K562 (cell line): ENCODE data around the gene KBTBD13. TPM values are rescaled to one million over a fixed set of nuclear protein-coding genes. Genes with fewer than 3 reads are reported as not detected.

ENCODE experiments used
- EZH2 ChIP-seq: IDR thresholded peaks from 2 replicates; pipeline ENCODE4 v1.6.1; 2012; ENCODE audit warnings: low read depth, mild to moderate bottlenecking, inconsistent platforms, low read length, borderline replicate concordance
- FOXP1 ChIP-seq: sonication (generic); formaldehyde crosslinking; IDR thresholded peaks from 2 replicates; pipeline ENCODE4 v1.8.0; 2022; ENCODE audit warnings: mild to moderate bottlenecking, missing genetic modification reagents
- MEF2A ChIP-seq: IDR thresholded peaks from 2 replicates; pipeline ENCODE4 v1.6.1; 2011; ENCODE audit warnings: low read depth, mild to moderate bottlenecking, low read length, moderate library complexity; ENCODE audit not compliant: control insufficient read depth
- NEUROD1 ChIP-seq: fragments of 150-350 bp; IDR thresholded peaks from 2 replicates; pipeline ENCODE4 v1.6.1; 2014; ENCODE audit warnings: borderline replicate concordance, low read length, low read depth; ENCODE audit not compliant: partially characterized antibody
- NR2C1 ChIP-seq, 2 experiments: fragments of 450-650 bp; IDR thresholded peaks; 2 replicates each; pipeline ENCODE4 v1.6.1; 2017; ENCODE audit warnings: mild to moderate bottlenecking in 2 of 2, antibody characterized with exemption in 1 of 2, inconsistent platforms in 1 of 2, missing compliant biosample characterization in 1 of 2, missing genetic modification characterization in 1 of 2
- POLR2H ChIP-seq: IDR thresholded peaks from 2 replicates; pipeline ENCODE4 v1.6.1; 2016; ENCODE audit warnings: missing genetic modification characterization, low read depth, mild to moderate bottlenecking, control low read depth, missing compliant biosample characterization, moderate library complexity
- RBFOX2 ChIP-seq: fragments of 200-400 bp; formaldehyde crosslinking; IDR thresholded peaks from 2 replicates; pipeline ENCODE4 v1.6.1; 2017; ENCODE audit warnings: low read depth, mild to moderate bottlenecking, low read length, moderate library complexity
- RBM15 ChIP-seq: fragments of 200-400 bp; formaldehyde crosslinking; IDR thresholded peaks from 2 replicates; pipeline ENCODE4 v1.6.1; 2018; ENCODE audit warnings: mild to moderate bottlenecking, low read length, moderate library complexity; ENCODE audit not compliant: insufficient read depth
- RFX1 ChIP-seq: fragments of 450-650 bp; IDR thresholded peaks from 2 replicates; pipeline ENCODE4 v1.6.1; 2016; ENCODE audit warnings: mild to moderate bottlenecking, moderate library complexity
- SMAD1 ChIP-seq: fragments of 150-350 bp; IDR thresholded peaks from 2 replicates; pipeline ENCODE4 v1.6.1; 2014; ENCODE audit warnings: low read length, low read depth; ENCODE audit not compliant: partially characterized antibody
- SRF ChIP-seq, 2 experiments: fragments of 250-450, 450-650 bp in 1 of 2; sonication (Bioruptor Pico) in 1 of 2; sonication (generic) in 1 of 2; formaldehyde crosslinking; IDR thresholded peaks; 2 replicates each; pipeline versions ENCODE4 v1.5.0 to v1.5.1; 2020 to 2022; ENCODE audit warnings: mild to moderate bottlenecking in 1 of 2, missing genetic modification reagents in 1 of 2
- SRSF9 ChIP-seq: fragments of 200-400 bp; formaldehyde crosslinking; IDR thresholded peaks from 2 replicates; pipeline ENCODE4 v1.6.1; 2017; ENCODE audit warnings: low read depth, low read length, borderline replicate concordance
- TBL1XR1 ChIP-seq, 2 experiments: IDR thresholded peaks; 2 replicates each; pipeline ENCODE4 v1.6.1; 2012; ENCODE audit warnings: improper control_type of control experiment in 2 of 2, low read length in 2 of 2, mild to moderate bottlenecking in 1 of 2
- THRAP3 ChIP-seq: fragments of 450-650 bp; IDR thresholded peaks from 2 replicates; pipeline ENCODE4 v1.6.1; 2016; ENCODE audit warnings: mild to moderate bottlenecking, inconsistent platforms, borderline replicate concordance
- ZKSCAN8 ChIP-seq: fragments of 200-800 bp; sonication (Bioruptor generic); IDR thresholded peaks from 2 replicates; pipeline ENCODE4 v1.6.1; 2016; ENCODE audit warnings: missing genetic modification characterization, missing compliant biosample characterization
- ZNF263 ChIP-seq: sonication (generic); formaldehyde crosslinking; IDR thresholded peaks from 2 replicates; pipeline ENCODE4 v1.8.0; 2022; ENCODE audit warnings: mild to moderate bottlenecking, missing genetic modification reagents, borderline replicate concordance
- ZNF551 ChIP-seq: fragments of 250-450 bp; sonication (Bioruptor Pico); IDR thresholded peaks from 2 replicates; pipeline ENCODE4 v1.5.0; 2021; ENCODE audit warnings: mild to moderate bottlenecking, moderate library complexity
- ZNF695 ChIP-seq: fragments of 450-650 bp; formaldehyde crosslinking; IDR thresholded peaks from 2 replicates; pipeline ENCODE4 v1.4.0; 2020; ENCODE audit warnings: mild to moderate bottlenecking, moderate library complexity
- ZNF707 ChIP-seq: fragments of 250-450 bp; sonication (Bioruptor Pico); conservative IDR thresholded peaks from 2 replicates; pipeline ENCODE4 v1.8.0; 2022; ENCODE audit warnings: inconsistent platforms, mild to moderate bottlenecking, moderate library complexity
- ZNF778 ChIP-seq: fragments of 450-650 bp; formaldehyde crosslinking; IDR thresholded peaks from 2 replicates; pipeline ENCODE4 v1.4.0; 2020; ENCODE audit warnings: mild to moderate bottlenecking, moderate library complexity
- polyA plus RNA-seq, 8 experiments: library from polyadenylated mRNA; depleted of rRNA in 4 of 8; stranded (reverse) in 5 of 8; unstranded in 3 of 8; fragments of >200 nt; fragmentation: Nextera tagmentation in 2 of 8; fragmentation: Illumina TruSeq in 1 of 8; extraction: Ambion mirVana in 2 of 8; extraction: Trizol in 1 of 8; gene quantifications; 2 replicates each; pipeline versions ENCODE4 v1.2.1 to v1.2.3, GENCODE V29; 2011 to 2014; ENCODE audit warnings: inconsistent platforms in 1 of 8, missing spikeins in 1 of 8
- total RNA-seq, 7 experiments: library from RNA; depleted of rRNA in 6 of 7; stranded (reverse); fragments of >200 nt in 6 of 7; fragmentation: Illumina TruSeq in 2 of 7; extraction: Trizol in 2 of 7; gene quantifications; 2 replicates each; pipeline versions ENCODE4 v1.2.1 to v1.2.3, GENCODE V29; 2011 to 2021; ENCODE audit warnings: low replicate concordance in 1 of 7
- TF ChIP-seq, protein P1 (sequence below): fragments of 450-650 bp; IDR thresholded peaks from 2 replicates; pipeline ENCODE4 v1.6.1; 2014; ENCODE audit warnings: low read depth, mild to moderate bottlenecking, moderate library complexity, borderline replicate concordance
- TF ChIP-seq, protein P2 (sequence below): fragments of 450-650 bp; formaldehyde crosslinking; IDR thresholded peaks from 2 replicates; pipeline ENCODE4 v1.4.0; 2022; ENCODE audit warnings: mild to moderate bottlenecking, moderate library complexity

Gene KBTBD13
- total and polyA plus RNA-seq, 9 of the 15 experiments (the other 6 are each of a cell fraction or from before 2014, with no cell fraction given) = 0.07 to 0.13 (median 0.10) TPM; not detected in 3

DNA sequence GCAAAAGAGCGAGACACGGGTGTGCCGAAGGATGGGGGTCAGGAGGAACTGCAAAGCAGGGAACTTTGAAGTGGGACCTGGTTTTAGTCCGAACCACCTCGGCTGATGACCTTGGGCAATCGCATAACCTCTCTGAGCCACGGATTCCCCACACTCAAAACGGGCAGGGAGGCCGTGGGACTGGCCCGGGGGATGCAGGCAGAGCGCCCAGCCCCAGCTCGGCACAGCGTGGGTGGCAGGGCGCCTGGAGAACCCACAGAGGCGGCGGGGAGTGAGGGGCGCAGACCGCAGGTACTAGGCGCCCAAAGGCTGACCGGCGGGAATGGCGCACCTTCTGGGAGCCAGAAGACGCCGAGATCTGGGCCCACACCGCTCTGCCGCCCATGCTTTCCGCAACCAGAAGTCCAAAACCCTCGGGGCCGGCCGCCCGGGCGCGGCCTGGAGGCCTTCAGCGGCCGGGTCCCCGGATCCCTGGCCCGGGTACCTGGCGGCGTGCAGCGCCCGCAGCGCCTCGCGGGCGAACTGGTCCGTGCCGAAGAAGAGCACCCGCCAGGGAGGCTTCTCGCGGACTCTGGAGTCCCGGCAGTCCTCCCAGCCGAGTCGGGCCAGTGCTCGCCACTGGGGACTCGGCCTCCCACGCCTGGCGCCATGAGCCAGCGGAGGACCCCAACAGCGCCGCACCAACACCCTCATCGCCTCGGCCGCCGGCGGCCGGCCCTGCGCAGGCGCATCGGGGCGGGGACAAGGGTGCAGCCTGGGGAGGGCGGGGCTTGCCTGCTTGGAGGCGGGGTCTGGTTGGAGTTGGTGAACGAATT, 47.4 kb upstream of the KBTBD13 start, which contains the start of gene MTFMT (continued):
- TF ChIP-seq, protein P1, sequence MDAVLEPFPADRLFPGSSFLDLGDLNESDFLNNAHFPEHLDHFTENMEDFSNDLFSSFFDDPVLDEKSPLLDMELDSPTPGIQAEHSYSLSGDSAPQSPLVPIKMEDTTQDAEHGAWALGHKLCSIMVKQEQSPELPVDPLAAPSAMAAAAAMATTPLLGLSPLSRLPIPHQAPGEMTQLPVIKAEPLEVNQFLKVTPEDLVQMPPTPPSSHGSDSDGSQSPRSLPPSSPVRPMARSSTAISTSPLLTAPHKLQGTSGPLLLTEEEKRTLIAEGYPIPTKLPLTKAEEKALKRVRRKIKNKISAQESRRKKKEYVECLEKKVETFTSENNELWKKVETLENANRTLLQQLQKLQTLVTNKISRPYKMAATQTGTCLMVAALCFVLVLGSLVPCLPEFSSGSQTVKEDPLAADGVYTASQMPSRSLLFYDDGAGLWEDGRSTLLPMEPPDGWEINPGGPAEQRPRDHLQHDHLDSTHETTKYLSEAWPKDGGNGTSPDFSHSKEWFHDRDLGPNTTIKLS = no peak
- TF ChIP-seq TBL1XR1 (IDR thresholded peaks at IDR 0.05; ENCODE audit: low read length in 2 of 2) (no peak), MEF2A (no peak), ZNF778 (CRISPR knock-in tag) (no peak), NR2C1 (IDR thresholded peaks at IDR 0.05) (no peak), NR2C1 (tag; IDR thresholded peaks at IDR 0.05) (no peak), EZH2 (no peak), THRAP3 (no peak), ZNF695 (CRISPR knock-in tag) (no peak), FOXP1 (CRISPR knock-in tag) (0 out of 2 replicates have a peak, but pooled peaks have one; percentile 54), RBM15 (no peak), RBFOX2 (peak; percentile 85), ZNF707 (CRISPR knock-in tag) (no peak), POLR2H (no peak), ZNF263 (CRISPR knock-in tag) (peak; percentile 95), SMAD1 (no peak), SRF (CRISPR knock-in tag; IDR thresholded peaks at IDR 0.05) (no peak), RFX1 (no peak), ZNF551 (CRISPR knock-in tag) (no peak), SRSF9 (no peak), NEUROD1 (no peak), ZKSCAN8 (CRISPR knock-in tag) (no peak)
- TF ChIP-seq, protein P2, sequence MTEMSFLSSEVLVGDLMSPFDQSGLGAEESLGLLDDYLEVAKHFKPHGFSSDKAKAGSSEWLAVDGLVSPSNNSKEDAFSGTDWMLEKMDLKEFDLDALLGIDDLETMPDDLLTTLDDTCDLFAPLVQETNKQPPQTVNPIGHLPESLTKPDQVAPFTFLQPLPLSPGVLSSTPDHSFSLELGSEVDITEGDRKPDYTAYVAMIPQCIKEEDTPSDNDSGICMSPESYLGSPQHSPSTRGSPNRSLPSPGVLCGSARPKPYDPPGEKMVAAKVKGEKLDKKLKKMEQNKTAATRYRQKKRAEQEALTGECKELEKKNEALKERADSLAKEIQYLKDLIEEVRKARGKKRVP (CRISPR knock-in tag) = no peak
